Coronary artery (tissue), 2 donors: ENCODE measurements around the gene DDX54.
"Not testable (repeated sequence)": the region's sequence is repeated elsewhere in the genome, so short reads cannot be mapped to it uniquely, and the experiment has no call there.

Source experiments
- DNase-seq: peaks from one replicate; pipeline ENCODE4 v3.0.0-alpha.2; 2017; ENCODE audit warnings: low spot score
- H3K27ac ChIP-seq, 2 donors: fragments of 200-600 bp; sonication (generic); one replicate each; pipeline ENCODE4 v1.5.1; 2016 to 2019
- H3K4me3 ChIP-seq: fragments of 200-600 bp; sonication (generic); 2 replicates; pipeline ENCODE4 v1.5.1; 2016; ENCODE audit warnings: mild to moderate bottlenecking, moderate library complexity
- TF ChIP-seq, protein P1 (sequence below): fragments of 200-600 bp; sonication (generic); IDR thresholded peaks from one replicate; pipeline ENCODE4 v1.5.1; 2019; ENCODE audit warnings: antibody characterized with exemption

DDX54 gene

DNA sequence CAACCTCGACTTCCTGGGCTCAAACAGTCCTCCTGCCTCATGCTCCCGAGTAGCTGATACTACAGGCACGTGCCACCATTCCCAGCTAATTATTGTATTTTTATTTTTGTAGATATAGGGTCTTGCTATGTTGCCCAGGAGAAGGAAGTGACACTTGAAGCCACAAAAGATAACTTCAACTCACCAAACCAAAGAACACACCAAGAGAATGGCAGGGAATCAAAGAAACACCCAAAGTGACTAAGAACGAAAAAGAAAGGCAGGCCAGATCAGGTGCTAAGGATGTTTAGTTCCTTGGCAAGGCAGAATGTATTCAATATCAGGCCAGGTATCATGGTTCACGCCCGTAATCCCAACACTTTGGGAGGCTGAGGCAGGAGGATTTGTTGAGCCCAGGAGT, 25.9 kb upstream of the DDX54 start:
- DNase-seq, result no peak
- no peak overlapping the region for H3K4me3 ChIP-seq
- H3K27ac ChIP-seq, result no peak overlapping the region
- TF ChIP-seq, protein P1, sequence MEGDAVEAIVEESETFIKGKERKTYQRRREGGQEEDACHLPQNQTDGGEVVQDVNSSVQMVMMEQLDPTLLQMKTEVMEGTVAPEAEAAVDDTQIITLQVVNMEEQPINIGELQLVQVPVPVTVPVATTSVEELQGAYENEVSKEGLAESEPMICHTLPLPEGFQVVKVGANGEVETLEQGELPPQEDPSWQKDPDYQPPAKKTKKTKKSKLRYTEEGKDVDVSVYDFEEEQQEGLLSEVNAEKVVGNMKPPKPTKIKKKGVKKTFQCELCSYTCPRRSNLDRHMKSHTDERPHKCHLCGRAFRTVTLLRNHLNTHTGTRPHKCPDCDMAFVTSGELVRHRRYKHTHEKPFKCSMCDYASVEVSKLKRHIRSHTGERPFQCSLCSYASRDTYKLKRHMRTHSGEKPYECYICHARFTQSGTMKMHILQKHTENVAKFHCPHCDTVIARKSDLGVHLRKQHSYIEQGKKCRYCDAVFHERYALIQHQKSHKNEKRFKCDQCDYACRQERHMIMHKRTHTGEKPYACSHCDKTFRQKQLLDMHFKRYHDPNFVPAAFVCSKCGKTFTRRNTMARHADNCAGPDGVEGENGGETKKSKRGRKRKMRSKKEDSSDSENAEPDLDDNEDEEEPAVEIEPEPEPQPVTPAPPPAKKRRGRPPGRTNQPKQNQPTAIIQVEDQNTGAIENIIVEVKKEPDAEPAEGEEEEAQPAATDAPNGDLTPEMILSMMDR, result no peak

DNA sequence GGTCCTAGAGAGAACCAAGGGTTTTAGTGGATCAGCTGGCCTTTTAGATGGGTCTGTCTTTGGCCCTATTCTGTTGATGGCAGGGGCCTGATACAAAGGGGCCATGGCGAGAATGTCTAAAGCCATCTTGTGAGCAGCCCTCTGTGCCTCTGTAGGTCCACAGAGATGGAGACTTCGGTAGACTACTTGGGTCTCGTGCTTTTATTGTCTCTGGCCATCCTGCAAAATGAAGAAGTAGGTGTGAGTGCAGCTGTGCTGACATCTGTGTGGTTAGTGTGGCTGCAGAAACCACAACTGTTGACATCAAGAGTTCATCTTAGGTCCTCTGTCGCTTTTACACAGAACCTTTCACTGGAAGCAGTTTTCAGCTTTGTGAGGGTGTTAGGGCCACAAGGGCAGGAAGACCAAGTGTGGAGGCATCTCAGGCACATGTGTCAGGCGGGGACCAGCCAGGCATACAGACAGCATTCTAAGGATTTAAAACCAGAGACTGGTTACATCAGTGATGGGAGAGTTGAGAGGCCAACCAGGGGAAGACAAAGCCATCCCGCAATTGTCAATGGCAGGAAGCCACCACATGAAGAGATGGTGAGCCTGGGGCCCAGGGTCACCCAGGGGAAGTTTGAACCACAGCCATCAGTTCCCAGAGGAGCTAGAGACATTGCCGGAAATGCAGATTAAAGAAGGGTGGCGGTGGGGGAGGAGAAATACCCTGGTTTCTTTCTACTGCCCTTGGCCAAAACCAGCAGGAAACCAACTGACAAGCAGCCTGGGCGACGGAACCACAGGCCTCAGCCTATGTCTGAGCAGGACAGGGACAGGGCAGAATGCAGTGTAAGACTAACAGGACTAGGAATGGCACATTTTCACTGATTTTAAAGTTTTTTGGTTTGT, 23.0 kb upstream of the DDX54 start:
- DNase-seq, result no peak
- TF ChIP-seq, protein P1, result no peak
- peak overlapping the region; percentile 20 to 66 for H3K27ac ChIP-seq
- H3K4me3 ChIP-seq, result no peak overlapping the region

DNA sequence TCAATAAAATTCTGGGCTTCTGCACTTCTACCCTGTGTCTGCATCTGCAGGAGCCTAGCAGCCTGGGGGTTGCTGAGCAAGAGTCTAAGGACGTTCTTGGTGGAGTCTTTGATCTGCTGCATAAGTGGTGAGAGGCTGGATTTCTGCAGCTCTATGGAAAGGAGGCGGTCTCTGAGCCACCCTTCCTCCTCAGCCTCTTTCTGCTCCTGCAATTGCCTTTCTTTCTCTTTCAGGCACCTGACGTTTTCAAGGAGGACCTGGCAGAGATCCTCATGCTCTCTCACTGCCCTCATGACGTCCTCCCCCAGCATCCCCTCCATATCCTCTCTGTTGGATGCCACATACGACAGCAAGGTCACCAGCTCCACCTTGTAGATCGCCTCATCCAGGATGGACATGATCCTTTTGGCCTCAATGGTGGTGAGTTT, 22.3 kb upstream of the DDX54 start:
- H3K4me3 ChIP-seq, result no peak overlapping the region
- TF ChIP-seq, protein P1, result no peak
- DNase-seq, result no peak
- H3K27ac ChIP-seq, result no peak overlapping the region

DNA sequence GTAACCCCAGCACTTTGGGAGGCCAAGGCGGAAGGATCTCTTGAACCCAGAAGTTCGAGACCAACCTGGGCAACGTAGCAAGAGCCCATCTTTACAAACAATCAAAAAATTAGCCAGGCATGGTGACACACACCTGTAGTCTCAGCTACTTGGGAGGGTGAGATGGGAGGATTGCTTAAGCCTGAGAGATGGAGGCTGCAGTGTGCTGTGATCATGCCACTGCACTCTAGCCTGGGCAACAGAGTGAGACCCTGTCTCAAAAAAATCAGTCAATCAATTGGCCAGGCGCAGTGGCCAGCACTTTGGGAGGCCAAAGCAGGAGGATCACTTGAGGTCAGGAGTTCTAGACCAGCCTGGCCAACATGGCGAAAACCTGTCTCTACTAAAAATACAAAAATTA, 21.5 kb upstream of the DDX54 start:
- DNase-seq, H3K27ac ChIP-seq, H3K4me3 ChIP-seq: not testable (repeated sequence)

GRCh38 chr12:113204804-113205203, 19.5 kb upstream of the DDX54 start:
- TF ChIP-seq, protein P1, result no peak
- no peak for DNase-seq
- no peak overlapping the region for H3K27ac ChIP-seq
- H3K4me3 ChIP-seq, result no peak overlapping the region

GRCh38 chr12:113203852-113204760, 18.8 kb upstream of the DDX54 start:
- H3K27ac ChIP-seq, result no peak overlapping the region
- no peak for DNase-seq
- TF ChIP-seq, protein P1, result no peak
- no peak overlapping the region for H3K4me3 ChIP-seq

DNA sequence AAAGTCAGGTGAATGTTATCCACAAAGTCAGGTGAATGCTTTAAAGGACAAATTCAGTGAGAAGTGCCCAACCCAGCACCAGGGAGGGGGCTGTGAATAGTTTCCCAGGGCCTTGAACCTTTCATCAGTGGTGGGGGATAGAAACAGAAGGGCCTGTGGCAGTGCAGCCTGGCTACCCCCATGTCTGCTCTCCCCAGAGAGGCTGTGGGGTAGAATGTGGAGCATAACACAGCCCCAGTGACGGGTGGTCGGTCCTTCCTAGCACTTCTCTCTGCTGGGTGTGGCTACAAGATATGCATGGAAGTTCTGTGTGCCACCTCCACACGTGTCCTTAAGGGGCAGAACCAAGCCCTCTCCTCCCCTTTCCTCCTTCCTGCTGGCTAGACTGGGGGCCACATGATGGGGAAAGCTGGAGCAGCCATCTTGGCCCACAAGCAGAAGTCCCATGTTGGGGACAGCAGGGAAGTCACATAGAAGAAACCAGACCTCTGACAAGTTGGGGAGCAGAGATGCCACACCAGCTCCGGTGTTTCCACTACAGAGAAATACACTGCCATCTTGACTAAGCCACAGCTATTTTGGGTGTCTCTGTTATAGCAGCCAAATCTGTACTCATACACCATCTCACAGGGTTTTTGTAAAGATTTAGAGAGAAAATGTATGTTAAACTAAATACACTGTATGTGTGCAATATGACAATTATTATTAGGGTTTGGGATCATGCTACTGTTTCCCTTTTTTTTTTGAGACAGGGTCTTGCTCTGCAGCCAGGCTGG, 17.2 kb upstream of the DDX54 start:
- DNase-seq, result no peak
- TF ChIP-seq, protein P1, result no peak
- Histone ChIP-seq H3K27ac (no peak overlapping the region), H3K4me3 (no peak overlapping the region)
